Adrenal gland (tissue), 5 donors: Measurements from ENCODE around the gene SCN8A.

Experiments
- POLR2A ChIP-seq, 2 donors: fragments of 450-650 bp; IDR thresholded peaks; one replicate each; pipeline ENCODE4 v1.6.1; 2017; ENCODE audit warnings: antibody characterized with exemption in 2 of 2, mild to moderate bottlenecking in 2 of 2, moderate library complexity in 1 of 2
- TF ChIP-seq, protein P1 (sequence below), 6 experiments: fragments of 450-650 bp in 4 of 6; fragments of 200-600 bp in 2 of 6; sonication (generic) in 1 of 6; IDR thresholded peaks; 1 replicate in 5 of 6; 2 replicates in 1 of 6; pipeline versions ENCODE4 v1.5.1 to v1.8.0; 2016 to 2021; ENCODE audit warnings: antibody characterized with exemption in 6 of 6, mild to moderate bottlenecking in 2 of 6, moderate library complexity in 1 of 6
- donor health status: DM: no; HTN: no; CAD: no.

DNA sequence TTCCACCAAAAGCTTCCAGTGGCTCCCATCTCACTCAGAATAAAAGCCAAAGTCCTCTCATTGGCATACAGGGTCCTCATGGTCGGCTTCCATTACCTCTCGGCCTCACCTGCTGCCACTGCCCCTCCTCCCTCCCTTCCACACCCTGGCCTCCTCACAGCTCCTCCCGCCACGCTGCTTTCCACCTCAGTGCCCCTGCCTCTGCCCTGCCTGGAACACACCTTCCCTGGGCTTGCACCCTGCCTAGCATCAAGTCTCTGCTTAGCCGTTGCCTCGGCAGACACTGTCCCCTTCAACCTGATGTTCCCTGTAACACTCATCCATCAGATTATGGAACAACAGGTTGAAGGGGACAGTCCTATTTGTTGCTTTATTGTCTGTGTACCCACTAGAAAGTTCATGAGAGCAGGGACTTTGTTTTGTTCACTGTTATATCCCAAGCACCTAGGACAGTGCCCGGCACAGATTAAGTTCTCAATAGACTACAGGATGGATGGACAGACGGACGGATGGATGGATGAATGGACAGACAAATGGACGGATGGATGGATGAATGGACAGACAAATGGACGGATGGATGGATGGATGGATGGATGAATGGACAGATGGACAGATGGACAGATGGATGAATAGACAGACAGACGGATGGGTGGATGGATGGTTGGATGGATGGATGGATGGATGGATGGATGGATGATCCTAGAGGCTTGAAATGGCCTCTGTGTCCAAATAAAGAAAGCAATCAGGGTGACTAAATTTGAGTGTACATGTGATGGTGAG lies 242.6 kb downstream of the SCN8A start:
- TF ChIP-seq, protein P1, sequence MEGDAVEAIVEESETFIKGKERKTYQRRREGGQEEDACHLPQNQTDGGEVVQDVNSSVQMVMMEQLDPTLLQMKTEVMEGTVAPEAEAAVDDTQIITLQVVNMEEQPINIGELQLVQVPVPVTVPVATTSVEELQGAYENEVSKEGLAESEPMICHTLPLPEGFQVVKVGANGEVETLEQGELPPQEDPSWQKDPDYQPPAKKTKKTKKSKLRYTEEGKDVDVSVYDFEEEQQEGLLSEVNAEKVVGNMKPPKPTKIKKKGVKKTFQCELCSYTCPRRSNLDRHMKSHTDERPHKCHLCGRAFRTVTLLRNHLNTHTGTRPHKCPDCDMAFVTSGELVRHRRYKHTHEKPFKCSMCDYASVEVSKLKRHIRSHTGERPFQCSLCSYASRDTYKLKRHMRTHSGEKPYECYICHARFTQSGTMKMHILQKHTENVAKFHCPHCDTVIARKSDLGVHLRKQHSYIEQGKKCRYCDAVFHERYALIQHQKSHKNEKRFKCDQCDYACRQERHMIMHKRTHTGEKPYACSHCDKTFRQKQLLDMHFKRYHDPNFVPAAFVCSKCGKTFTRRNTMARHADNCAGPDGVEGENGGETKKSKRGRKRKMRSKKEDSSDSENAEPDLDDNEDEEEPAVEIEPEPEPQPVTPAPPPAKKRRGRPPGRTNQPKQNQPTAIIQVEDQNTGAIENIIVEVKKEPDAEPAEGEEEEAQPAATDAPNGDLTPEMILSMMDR (IDR thresholded peaks at IDR 0.05), result no peak
- TF ChIP-seq POLR2A (IDR thresholded peaks at IDR 0.05), result no peak
